ENCODE data around the gene EBF3. TPM values are rescaled to one million over a fixed set of nuclear protein-coding genes. Genes with fewer than 3 reads are reported as not detected.

Gene EBF3
- total RNA-seq, 4 donors from 2014 or later = 0.77 to 10.7 (median 6.0) TPM

- intact Hi-C loops (cut with DNase I; ENCODE audit: low total_unique reads) = no loop called here
- no peaks in the 10 kb centered on the region for H3K9me3 ChIP-seq
- H3K27ac ChIP-seq = no peak overlapping the region
- no peak for TF ChIP-seq CTCF (IDR thresholded peaks at IDR 0.05)
- TF ChIP-seq POLR2A (IDR thresholded peaks at IDR 0.05) = no peak
- H3K4me3 ChIP-seq = no peak overlapping the region
- H3K4me1 ChIP-seq = no peaks in the 10 kb centered on the region
- H3K36me3 ChIP-seq = no peaks in the 10 kb centered on the region
- no peak for DNase-seq
- no peaks in the 10 kb centered on the region for H3K27me3 ChIP-seq
These were observed 126.0 kb downstream of the EBF3 start for GRCh38 chr10:129837909-129838582.

- intact Hi-C loops (cut with DNase I; ENCODE audit: low total_unique reads) = no loop called here
These were observed 127.8 kb downstream of the EBF3 start for GRCh38 chr10:129836253-129836652.

DNA sequence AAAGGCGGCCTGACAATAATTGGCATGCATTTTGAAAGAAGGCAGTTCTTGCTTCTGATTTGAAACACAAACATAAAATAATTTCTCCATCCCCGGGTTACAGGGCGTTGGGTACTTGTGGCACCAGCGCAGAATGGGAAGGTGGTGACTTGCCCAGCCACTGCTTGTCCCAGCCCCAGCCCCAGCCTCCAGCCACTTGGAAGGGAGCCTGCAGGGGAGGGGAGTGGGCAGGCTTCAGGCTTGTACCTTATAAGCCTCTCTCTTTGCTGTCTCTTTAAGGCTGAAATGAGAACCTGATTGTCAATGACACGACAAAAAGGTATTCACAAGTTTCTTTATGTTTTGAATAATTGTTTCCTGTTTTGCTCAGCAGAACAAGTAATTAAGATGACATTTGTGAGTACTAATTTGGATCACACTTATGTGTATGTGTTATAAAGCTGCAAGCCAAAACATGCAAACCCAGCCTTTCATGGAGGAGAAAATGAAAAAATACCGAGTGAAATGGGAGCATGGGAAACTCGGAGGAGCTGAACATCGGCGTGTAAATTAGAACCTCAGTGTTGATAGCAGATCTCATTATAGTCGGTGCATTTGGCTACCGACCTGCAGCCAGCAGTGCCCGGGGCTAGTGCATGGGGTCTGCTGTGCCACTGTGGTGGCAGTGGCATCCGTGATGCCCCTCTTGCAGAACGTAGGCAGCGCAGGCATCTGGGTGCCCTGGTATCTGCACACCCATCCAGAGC lies 129.9 kb downstream of the EBF3 start:
- H3K27me3 ChIP-seq = no peaks in the 10 kb centered on the region
- no peaks in the 10 kb centered on the region for H3K9me3 ChIP-seq
- no peak overlapping the region for H3K27ac ChIP-seq
- TF ChIP-seq CTCF (IDR thresholded peaks at IDR 0.05) = no peak
- no peak for TF ChIP-seq POLR2A (IDR thresholded peaks at IDR 0.05)
- H3K36me3 ChIP-seq = no peaks in the 10 kb centered on the region
- no peak for DNase-seq
- H3K4me1 ChIP-seq = no peaks in the 10 kb centered on the region
- H3K4me3 ChIP-seq = no peak overlapping the region
- intact Hi-C loops (cut with DNase I; ENCODE audit: low total_unique reads) = no loop called here

More at GRCh38 chr10:129836253-129836652, 127.8 kb downstream of the EBF3 start:
- Histone ChIP-seq H3K4me3 (no peak overlapping the region), H3K36me3 (no peaks in the 10 kb centered on the region), H3K27ac (no peak overlapping the region), H3K27me3 (no peaks in the 10 kb centered on the region), H3K4me1 (no peaks in the 10 kb centered on the region), H3K9me3 (no peaks in the 10 kb centered on the region)
- DNase-seq = no peak
- TF ChIP-seq POLR2A (IDR thresholded peaks at IDR 0.05) = no peak
- no peak for TF ChIP-seq CTCF (IDR thresholded peaks at IDR 0.05)

DNA sequence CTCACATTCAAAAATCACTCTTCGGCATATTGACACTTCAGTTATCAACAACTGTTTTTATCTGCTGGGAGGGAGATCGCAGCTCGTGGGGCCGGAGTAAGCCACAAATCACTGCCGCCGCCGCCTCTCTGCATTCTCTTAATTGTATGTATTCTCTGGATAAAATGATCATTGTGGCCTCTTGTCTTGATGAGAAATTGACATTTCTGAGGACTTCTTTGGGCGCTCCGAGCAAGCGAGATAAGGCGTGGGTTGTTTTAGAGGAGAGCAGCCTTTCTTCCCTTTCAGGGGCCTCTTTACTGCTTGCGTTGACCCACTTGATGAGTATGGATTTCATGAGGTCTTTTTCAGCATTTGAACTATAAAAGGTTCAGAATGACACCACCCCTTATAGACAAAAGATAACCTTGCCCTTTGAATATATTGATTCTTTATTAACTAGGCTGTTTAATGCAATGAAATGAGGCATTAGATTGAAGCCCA lies 130.6 kb downstream of the EBF3 start:
- no peak for DNase-seq
- TF ChIP-seq CTCF (IDR thresholded peaks at IDR 0.05) = no peak
- TF ChIP-seq POLR2A (IDR thresholded peaks at IDR 0.05) = no peak
- H3K27me3 ChIP-seq = no peaks in the 10 kb centered on the region
- intact Hi-C loops (cut with DNase I; ENCODE audit: low total_unique reads) = no loop called here
- no peaks in the 10 kb centered on the region for H3K4me1 ChIP-seq
- no peaks in the 10 kb centered on the region for H3K9me3 ChIP-seq
- H3K27ac ChIP-seq = no peak overlapping the region
- H3K36me3 ChIP-seq = no peaks in the 10 kb centered on the region
- H3K4me3 ChIP-seq = no peak overlapping the region
